Aorta (tissue), 5 donors: Measurements from ENCODE around the gene GAB1. TPM values are rescaled to one million over a fixed set of nuclear protein-coding genes. Genes with fewer than 3 reads are reported as not detected.
A peak's percentile ranks its signal among the peaks of the same experiment; 100 is the strongest.

Source experiments
- ATAC-seq: fragments of 200-7000 bp; cut with Tn5 transposase; one replicate; pipeline ENCODE4 v1.9.1; 2022; ENCODE audit warnings: moderate library complexity; ENCODE audit not compliant: low FRiP score
- DNase-seq, 2 donors: peaks; one replicate each; pipeline ENCODE4 v3.0.0-alpha.2; 2020
- H3K27ac ChIP-seq, 2 donors: one replicate each; pipeline ENCODE4 v1.5.1; 2013; ENCODE audit warnings: low read length in 2 of 2, mild to moderate bottlenecking in 2 of 2, moderate library complexity in 2 of 2, control low read depth in 1 of 2, inconsistent platforms in 1 of 2, low read depth in 1 of 2
- H3K27me3 ChIP-seq, 2 donors: one replicate each; pipeline ENCODE4 v1.6.1; 2013; ENCODE audit warnings: control low read depth in 1 of 2, low read length in 1 of 2, mild to moderate bottlenecking in 1 of 2, moderate library complexity in 1 of 2; ENCODE audit not compliant: insufficient read depth in 2 of 2, control insufficient read depth in 1 of 2
- H3K36me3 ChIP-seq, 2 donors: one replicate each; pipeline ENCODE4 v1.6.1; 2013; ENCODE audit warnings: control low read depth in 1 of 2, low read length in 1 of 2, mild to moderate bottlenecking in 1 of 2; ENCODE audit not compliant: insufficient read depth in 2 of 2, control insufficient read depth in 1 of 2
- H3K4me1 ChIP-seq, 2 donors: one replicate each; pipeline ENCODE4 v1.6.1; 2013; ENCODE audit warnings: low read length in 2 of 2, control low read depth in 1 of 2, mild to moderate bottlenecking in 1 of 2, moderate library complexity in 1 of 2; ENCODE audit not compliant: insufficient read depth in 2 of 2, control insufficient read depth in 1 of 2
- H3K4me3 ChIP-seq, 2 donors: one replicate each; pipeline ENCODE4 v1.5.1; 2013; ENCODE audit warnings: low read length in 2 of 2, control low read depth in 1 of 2, mild to moderate bottlenecking in 1 of 2
- H3K9me3 ChIP-seq: one replicate; pipeline ENCODE4 v1.6.1; 2013; ENCODE audit warnings: mild to moderate bottlenecking, low read length; ENCODE audit not compliant: control insufficient read depth
- WGBS, 2 donors: extraction: QIAGEN DNeasy Blood & Tissue Kit; methylation state at CpG; one replicate each; pipeline ENCODE4 v1.1.7; 2013; 5-methylcytosine and 5-hydroxymethylcytosine counted together
- intact Hi-C, 2 donors: fragments of 100-400 bp; cut with DNase I; formaldehyde crosslinking; loops; one replicate each; pipeline versions ENCODE4 v1.14.2 to v1.15.0; 2022
- polyA plus RNA-seq, 2 donors: library from polyadenylated mRNA; stranded (reverse); fragments of 200-250 nt; gene quantifications; one replicate each; pipeline ENCODE4 v1.2.3, GENCODE V29; 2013
- total RNA-seq, 2 donors: library from RNA; stranded (reverse); fragmentation: NEBNext Ultra II Directional; extraction: Animal tissue kit (Norgen Biotek cat#: 25700); gene quantifications; one replicate each; pipeline ENCODE4 v1.2.1, GENCODE V29; 2021
- donor health status: healthy with polysubstance abuse.
- donor health status: Bipolar disorder and iron deficiency.
- donor health status: DM: no; HTN: no; CAD: no.
- donor health status: DM: no; HTN: no; CAD: no.
- donor health status: DM: yes; HTN: yes; CAD: no.

The GAB1 gene
- total and polyA plus RNA-seq, 4 donors = 10.5 to 107 (median 55.0) TPM

DNA sequence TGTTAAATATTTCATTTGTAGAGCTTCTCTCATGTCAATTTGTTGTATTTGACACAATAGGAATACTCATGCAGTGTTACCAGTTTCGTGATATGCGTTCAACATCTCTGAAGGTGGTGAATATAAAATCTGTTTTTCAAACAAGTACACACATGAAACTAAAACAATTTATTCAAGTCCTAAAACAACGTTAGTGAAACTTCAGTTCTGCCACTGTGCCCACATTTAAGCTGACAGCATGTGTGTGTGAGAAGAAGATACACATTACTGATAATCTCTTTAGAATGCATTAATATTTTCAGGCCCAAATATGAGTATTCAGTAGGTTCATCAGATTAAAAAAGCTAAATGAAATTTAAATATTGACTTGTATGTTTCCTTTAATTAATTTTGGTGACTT is 21.7 kb downstream of the GAB1 start:
- Histone ChIP-seq H3K4me3 (no peak overlapping the region), H3K9me3 (no peaks in the 10 kb centered on the region), H3K36me3 (no peaks in the 10 kb centered on the region), H3K27me3 (no peaks in the 10 kb centered on the region), H3K27ac (no peak overlapping the region), H3K4me1 (peaks cover 16 to 29% of the 10 kb centered on the region in 2 donors)
- DNase-seq (no peak), ATAC-seq (no peak)
- intact Hi-C loops = no loop called here
- 50 to 52% methylated on average over 3 of the region's 3 CpGs for WGBS, 2 donors

DNA sequence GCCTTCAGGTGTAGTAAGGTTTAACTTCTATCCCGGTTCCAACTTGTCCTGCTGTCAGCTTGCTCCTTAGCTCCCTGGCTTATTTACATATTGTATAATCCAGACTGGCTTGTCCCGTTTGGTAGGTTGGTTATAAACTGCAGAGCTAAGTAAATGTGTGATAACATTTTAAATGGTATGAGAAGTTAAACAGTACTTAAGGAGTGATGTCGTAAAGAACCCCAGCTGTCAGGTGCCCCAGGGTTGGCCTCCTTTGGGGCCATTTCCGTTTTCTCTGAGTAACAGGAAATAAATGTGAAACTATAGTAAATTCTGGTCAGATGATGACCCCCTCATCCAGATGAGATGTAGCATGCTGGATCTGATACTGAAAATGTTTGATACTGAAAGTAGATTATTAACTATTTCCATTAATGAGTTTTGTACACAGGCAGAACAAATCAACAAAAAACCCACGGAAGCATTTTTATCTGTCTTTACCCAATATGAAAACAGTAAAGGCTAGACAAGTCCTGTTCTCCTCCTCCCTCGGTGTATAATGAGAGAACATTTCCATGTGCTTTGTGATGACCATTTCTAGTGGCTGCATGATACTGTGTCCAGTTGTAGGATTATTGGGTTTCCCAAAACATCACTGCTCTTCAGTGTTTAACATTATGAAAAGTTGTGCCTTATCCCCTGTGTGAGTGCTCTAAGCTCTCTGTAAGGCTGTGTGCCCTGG is 22.4 kb downstream of the GAB1 start:
- ATAC-seq (peak; percentile 55), DNase-seq (peak in 1 of 2 donors; percentile 54)
- no peaks in the 10 kb centered on the region for H3K9me3 ChIP-seq
- H3K4me1 ChIP-seq = peaks cover 13 to 30% of the 10 kb centered on the region in 2 donors
- no peak overlapping the region for H3K4me3 ChIP-seq
- H3K36me3 ChIP-seq = no peaks in the 10 kb centered on the region
- peak overlapping the region; percentile 93 to 94 for H3K27ac ChIP-seq
- intact Hi-C loops = no loop called here
- no peaks in the 10 kb centered on the region for H3K27me3 ChIP-seq
- WGBS, 2 donors = 12 to 13% methylated on average over 6 of the region's 6 CpGs

DNA sequence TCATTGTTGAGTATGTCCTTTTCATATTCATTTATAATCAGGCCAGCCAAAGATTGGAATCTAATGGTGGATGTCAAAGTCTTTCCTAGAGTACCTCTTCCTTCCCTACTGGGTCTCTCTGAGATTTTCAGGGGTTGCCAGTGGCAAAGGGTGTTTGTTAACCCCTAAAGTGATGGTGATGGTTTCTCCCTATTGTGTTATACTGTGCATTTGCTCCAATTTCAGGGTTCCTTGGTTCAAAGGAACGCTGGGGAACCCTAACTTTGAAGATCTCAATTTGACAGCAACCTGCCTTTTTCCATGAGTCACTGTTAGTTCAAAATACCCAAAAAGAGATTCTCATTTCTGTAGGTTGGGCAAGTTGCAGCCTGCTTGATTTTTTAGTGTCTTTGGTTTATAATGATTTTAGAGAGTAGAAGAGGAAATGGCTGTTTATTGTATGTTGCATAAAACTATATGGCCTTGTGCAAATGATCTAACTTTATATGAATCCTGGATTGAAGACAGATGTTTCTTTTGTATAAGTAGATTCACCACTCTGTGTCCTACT is 23.0 kb downstream of the GAB1 start:
- no peak overlapping the region for H3K4me3 ChIP-seq
- no peaks in the 10 kb centered on the region for H3K36me3 ChIP-seq
- H3K27me3 ChIP-seq = no peaks in the 10 kb centered on the region
- H3K9me3 ChIP-seq = no peaks in the 10 kb centered on the region
- H3K27ac ChIP-seq = peak overlapping the region; percentile 93 to 94
- intact Hi-C loops = loop anchor here in 1 of 2 donors (2.0 to 5.0 kb wide), 2 partner anchors 23 to 48 kb away; partner anchors contain the start of gene GAB1
- H3K4me1 ChIP-seq = peaks cover 13 to 30% of the 10 kb centered on the region in 2 donors
- no peak for DNase-seq
- ATAC-seq = no peak
- 70 to 82% methylated on average over 1 of the region's 1 CpG for WGBS, 2 donors

DNA sequence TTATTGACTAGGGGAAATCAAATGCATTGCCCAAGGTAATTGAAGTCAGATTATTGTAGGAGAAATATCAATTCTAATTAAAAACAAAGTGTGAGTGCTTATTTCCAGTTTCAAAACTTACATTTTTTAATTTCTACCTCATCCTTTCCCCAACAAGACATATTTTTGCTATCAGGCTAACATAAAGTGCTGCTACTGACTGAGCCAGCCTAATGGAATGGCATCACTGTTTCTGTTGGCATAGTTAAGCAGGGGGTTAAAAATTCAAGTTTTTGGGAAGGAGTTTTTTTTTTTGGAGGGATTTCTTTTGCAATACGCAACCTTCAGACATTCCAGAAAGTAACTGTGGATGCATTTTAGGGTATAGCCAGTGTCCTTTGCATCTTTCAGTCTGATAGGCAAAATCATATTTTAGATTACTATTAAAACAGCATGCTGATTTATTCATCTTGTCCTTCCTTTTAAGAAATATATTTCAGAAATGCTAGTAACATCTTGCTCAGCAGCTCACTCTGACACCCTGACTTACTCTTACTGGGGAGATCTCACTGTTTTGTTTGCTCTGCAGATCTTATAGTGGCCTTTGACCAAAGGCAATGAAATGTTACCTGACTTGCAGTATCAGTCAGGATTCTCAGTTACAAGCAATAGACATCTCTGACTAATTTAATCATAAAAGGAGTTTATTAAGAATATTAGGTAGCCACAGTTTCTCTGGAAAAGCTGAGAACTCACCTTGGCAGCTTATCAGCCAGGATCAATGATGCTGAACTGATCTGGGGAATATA is 24.4 kb downstream of the GAB1 start:
- Histone ChIP-seq H3K27ac (peak overlapping the region; percentile 57 to 91), H3K27me3 (no peaks in the 10 kb centered on the region), H3K9me3 (no peaks in the 10 kb centered on the region), H3K4me3 (peak overlapping the region in 1 of 2 donors; percentile 19), H3K4me1 (peaks cover 10 to 30% of the 10 kb centered on the region in 2 donors), H3K36me3 (no peaks in the 10 kb centered on the region)
- whole genome bisulfite sequencing, 2 donors = 7% methylated on average over 1 of the region's 1 CpG
- intact Hi-C loops = loop anchor here in 1 of 2 donors (2.0 to 5.0 kb wide), 2 partner anchors 24 to 46 kb away; partner anchors contain the start of gene GAB1
- DNase-seq = no peak
- no peak for ATAC-seq

DNA sequence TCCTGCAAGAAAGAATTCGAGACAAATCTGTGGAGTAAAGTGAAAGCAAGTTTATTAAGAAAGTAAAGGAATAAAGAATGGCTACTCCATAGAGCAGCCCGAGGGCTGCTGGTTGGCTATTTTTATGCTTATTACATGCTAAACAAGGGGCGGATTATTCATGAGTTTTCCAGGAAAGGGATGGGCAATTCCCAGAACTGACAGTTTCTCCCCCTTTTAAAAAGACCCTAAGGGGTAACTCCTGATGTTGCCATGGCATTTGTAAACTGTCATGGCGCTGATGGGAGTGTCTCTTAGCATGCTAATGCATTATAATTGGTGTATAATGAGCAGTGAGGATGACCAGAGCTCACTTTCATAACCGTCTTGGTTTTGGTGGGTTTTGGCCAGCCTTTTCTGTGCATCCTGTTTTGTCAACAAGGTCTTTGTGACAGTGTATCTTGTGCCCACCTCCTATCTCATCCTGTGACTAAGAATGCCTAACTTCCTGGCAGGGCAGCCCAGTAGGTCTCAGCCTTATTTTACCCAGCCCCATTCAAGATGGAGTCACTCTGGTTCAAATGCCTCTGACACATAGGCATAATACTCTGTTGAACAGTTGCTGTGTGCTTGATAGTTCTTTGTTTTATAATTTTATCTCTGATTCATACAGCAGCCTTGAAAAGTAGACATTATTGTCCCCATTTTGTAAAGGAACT is 25.8 kb downstream of the GAB1 start:
- ATAC-seq = no peak
- intact Hi-C loops = loop anchor here in 1 of 2 donors (5.0 kb wide), 1 partner anchor 45 kb away; no protein-coding TSS in a partner anchor
- 83% methylated on average over 5 of the region's 5 CpGs for WGBS, 2 donors
- Histone ChIP-seq H3K4me3 (no peak overlapping the region), H3K36me3 (no peaks in the 10 kb centered on the region), H3K4me1 (peaks cover 7 to 24% of the 10 kb centered on the region in 2 donors), H3K9me3 (no peaks in the 10 kb centered on the region), H3K27me3 (no peaks in the 10 kb centered on the region), H3K27ac (peak overlapping the region; percentile 43 to 93)
- no peak for DNase-seq

DNA sequence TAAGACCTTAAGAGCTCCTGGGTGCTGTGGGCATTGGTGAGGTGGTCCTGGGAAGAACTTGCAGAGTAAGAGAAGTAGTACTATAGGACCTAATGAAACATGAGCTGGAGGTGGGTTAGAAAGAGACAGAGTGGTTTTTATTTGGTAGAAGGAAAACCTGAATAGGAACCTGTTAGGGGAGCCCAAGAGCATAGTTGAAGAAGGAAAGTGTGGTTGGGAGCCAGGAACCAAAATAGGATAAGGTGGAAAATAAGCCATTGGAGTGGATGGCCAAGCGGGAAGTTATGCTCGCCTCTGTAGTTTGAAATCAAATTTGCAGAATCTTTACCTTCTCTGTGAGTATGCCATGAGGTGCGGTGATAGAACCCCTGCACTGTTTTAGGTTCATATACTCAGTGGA is 26.7 kb downstream of the GAB1 start:
- H3K4me1 ChIP-seq = peaks cover 7 to 24% of the 10 kb centered on the region in 2 donors
- intact Hi-C loops = loop anchor here in 1 of 2 donors (5.0 kb wide), 1 partner anchor 44 kb away; no protein-coding TSS in a partner anchor
- H3K4me3 ChIP-seq = no peak overlapping the region
- DNase-seq (no peak), ATAC-seq (no peak)
- WGBS, 2 donors = 38 to 47% methylated on average over 3 of the region's 3 CpGs
- H3K27ac ChIP-seq = peak overlapping the region in 1 of 2 donors; percentile 89
- no peaks in the 10 kb centered on the region for H3K27me3 ChIP-seq
- H3K36me3 ChIP-seq = no peaks in the 10 kb centered on the region
- no peaks in the 10 kb centered on the region for H3K9me3 ChIP-seq

DNA sequence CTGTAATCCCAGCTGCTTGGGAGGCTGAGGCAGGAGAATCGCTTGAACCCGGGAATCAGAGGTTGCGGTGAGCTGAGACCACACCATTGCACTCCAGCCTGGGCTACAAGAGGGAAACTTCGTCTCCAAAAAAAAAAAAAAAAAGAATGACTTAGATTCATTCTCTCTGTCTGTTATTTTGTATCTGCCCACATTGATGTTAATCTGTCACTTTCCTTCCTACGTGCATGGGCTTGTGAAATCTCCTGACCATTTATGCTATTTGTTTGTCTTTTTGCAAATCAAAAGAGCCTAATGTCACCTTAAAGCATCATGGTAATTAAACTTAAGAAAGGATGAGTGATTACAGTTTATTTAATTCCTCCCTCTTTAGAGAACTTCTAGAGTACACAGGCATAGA is 27.4 kb downstream of the GAB1 start:
- DNase-seq (no peak), ATAC-seq (no peak)
- no peak overlapping the region for H3K4me3 ChIP-seq
- no peaks in the 10 kb centered on the region for H3K27me3 ChIP-seq
- no peak overlapping the region for H3K27ac ChIP-seq
- H3K9me3 ChIP-seq = no peaks in the 10 kb centered on the region
- intact Hi-C loops = loop anchor here in 1 of 2 donors (5.0 kb wide), 1 partner anchor 43 kb away; no protein-coding TSS in a partner anchor
- WGBS, 2 donors = 77 to 79% methylated on average over 5 of the region's 5 CpGs
- H3K36me3 ChIP-seq = no peaks in the 10 kb centered on the region
- peaks cover 7 to 23% of the 10 kb centered on the region in 2 donors for H3K4me1 ChIP-seq

DNA sequence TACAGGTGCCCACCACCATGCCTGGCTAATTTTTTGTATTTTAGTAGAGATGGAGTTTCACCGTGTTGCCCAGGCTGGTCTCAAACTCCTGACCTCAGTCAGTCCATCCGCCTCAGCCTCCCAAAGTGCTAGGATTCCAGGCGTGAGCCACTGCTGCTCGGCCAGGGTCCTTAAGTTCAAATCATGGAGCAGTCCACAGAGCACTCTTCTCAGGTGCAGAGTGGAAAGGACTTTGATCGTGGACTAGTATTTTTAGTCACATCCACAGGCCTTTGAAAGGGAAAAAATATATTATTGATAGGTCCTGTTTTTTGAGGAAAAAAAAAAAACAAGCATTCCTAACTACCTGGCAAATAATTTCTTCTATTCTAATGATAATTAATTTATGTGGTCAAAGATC is 31.2 kb downstream of the GAB1 start:
- no peak for DNase-seq
- ATAC-seq = no peak
- 90 to 94% methylated on average over 5 of the region's 5 CpGs for WGBS, 2 donors
- peaks cover 3 to 18% of the 10 kb centered on the region in 2 donors for H3K4me1 ChIP-seq
- no peaks in the 10 kb centered on the region for H3K9me3 ChIP-seq
- no peaks in the 10 kb centered on the region for H3K36me3 ChIP-seq
- intact Hi-C loops = no loop called here
- no peak overlapping the region for H3K4me3 ChIP-seq
- H3K27me3 ChIP-seq = no peaks in the 10 kb centered on the region
- peak overlapping the region in 1 of 2 donors; percentile 17 for H3K27ac ChIP-seq
